HG03280 (cell line): ENCODE data around the gene LYSMD1.
A peak's percentile ranks its signal among the peaks of the same experiment; 100 is the strongest.

Experiments used
- ATAC-seq: cut with Tn5 transposase; IDR thresholded peaks from one replicate; pipeline ENCODE4 v1.9.1; 2021; ENCODE audit warnings: mild to moderate bottlenecking, moderate library complexity; ENCODE audit not compliant: unreplicated experiment

LYSMD1 gene

GRCh38 chr1:151143057-151143435 is 22.7 kb downstream of the LYSMD1 start:
- no peak for ATAC-seq

- no peak for ATAC-seq
Observed at GRCh38 chr1:151142411-151143056, 23.2 kb downstream of the LYSMD1 start.

- no peak for ATAC-seq
Observed at GRCh38 chr1:151137789-151138188, 27.9 kb downstream of the LYSMD1 start.

- no peak for ATAC-seq
Observed at GRCh38 chr1:151135433-151136385, 30.0 kb downstream of the LYSMD1 start.

- no peak for ATAC-seq
Observed at GRCh38 chr1:151134991-151135390, 30.7 kb downstream of the LYSMD1 start.

- no peak for ATAC-seq
Observed at GRCh38 chr1:151134396-151134795, 31.3 kb downstream of the LYSMD1 start.

- no peak for ATAC-seq
Observed at GRCh38 chr1:151133018-151133806, 32.5 kb downstream of the LYSMD1 start.

- no peak for ATAC-seq
Observed at GRCh38 chr1:151132335-151133017, 33.2 kb downstream of the LYSMD1 start.

- no peak for ATAC-seq
Observed at GRCh38 chr1:151131701-151132334, 33.9 kb downstream of the LYSMD1 start.

- peak; percentile 79 for ATAC-seq
Observed at GRCh38 chr1:151130987-151131586, 34.6 kb downstream of the LYSMD1 start.

- ATAC-seq = no peak
Observed at GRCh38 chr1:151128800-151129199, 36.9 kb downstream of the LYSMD1 start.

GRCh38 chr1:151124763-151125403 is 40.8 kb downstream of the LYSMD1 start:
- no peak for ATAC-seq

- ATAC-seq = no peak
Observed at GRCh38 chr1:151113877-151114276, 51.8 kb downstream of the LYSMD1 start.
